ENCODE data around the gene KRT4.

DNA sequence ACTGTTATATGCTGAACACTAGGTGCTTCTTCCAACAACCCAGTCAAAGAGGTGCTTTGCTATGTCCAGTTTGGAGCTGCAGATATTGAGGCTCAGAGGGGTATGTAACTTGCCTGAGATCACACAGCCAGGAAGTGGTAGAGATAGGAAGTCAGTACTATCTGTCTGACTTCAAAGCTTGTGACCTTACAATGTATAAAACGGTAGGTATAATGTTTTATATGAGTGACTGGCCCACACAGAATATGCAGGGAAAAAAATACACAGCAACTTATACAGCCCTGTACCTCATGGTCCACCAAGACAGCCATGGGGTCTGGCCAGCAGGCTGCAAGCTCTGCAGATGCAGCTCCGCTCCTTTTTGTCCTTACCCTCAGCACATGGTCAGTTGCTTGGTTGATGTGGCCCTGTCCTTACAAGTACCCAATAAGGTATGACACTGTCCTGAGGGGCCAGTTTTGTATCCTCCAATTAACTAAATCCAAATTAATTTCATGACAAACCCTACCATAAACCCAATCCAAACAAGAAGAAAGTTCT lies 3.9 kb upstream of the KRT4 start:
- TF ChIP-seq CTCF (IDR thresholded peaks at IDR 0.05) (no peak), POLR2A (IDR thresholded peaks at IDR 0.05) (no peak)
